Measurements from ENCODE around the gene TIMM44.

TIMM44 gene

GRCh38 chr19:7943444-7944176 is at the start of gene TIMM44:
Gene TIMM44 (minus strand): TSS chr19:7943666. CDS start chr19:7943651, 15 bp downstream.
- DNase-seq: peak; percentile 99

- no peak for DNase-seq
These were observed 49.1 kb upstream of the TIMM44 start for GRCh38 chr19:7992575-7992974.

GRCh38 chr19:7989071-7989575 is 45.7 kb upstream of the TIMM44 start:
- DNase-seq: peak; percentile 56

GRCh38 chr19:7988307-7988706 is 44.8 kb upstream of the TIMM44 start:
- no peak for DNase-seq

GRCh38 chr19:7987114-7987768 is 43.8 kb upstream of the TIMM44 start:
- no peak for DNase-seq

GRCh38 chr19:7986321-7987113 is 43.1 kb upstream of the TIMM44 start:
- DNase-seq: peak; percentile 70

- no peak for DNase-seq
These were observed 42.0 kb upstream of the TIMM44 start for GRCh38 chr19:7985481-7985911.

GRCh38 chr19:7983995-7984837 is 40.8 kb upstream of the TIMM44 start:
- DNase-seq: no peak

GRCh38 chr19:7983286-7983950 is 40.0 kb upstream of the TIMM44 start:
- no peak for DNase-seq

GRCh38 chr19:7982651-7983099 is 39.2 kb upstream of the TIMM44 start:
- DNase-seq: no peak

- no peak for DNase-seq
These were observed 38.6 kb upstream of the TIMM44 start for GRCh38 chr19:7982103-7982502.

GRCh38 chr19:7981661-7982060 is 38.2 kb upstream of the TIMM44 start:
- DNase-seq: no peak

GRCh38 chr19:7981199-7981598 is 37.7 kb upstream of the TIMM44 start:
- no peak for DNase-seq

GRCh38 chr19:7980635-7981121 is 37.2 kb upstream of the TIMM44 start:
- no peak for DNase-seq

GRCh38 chr19:7980168-7980567 is 36.7 kb upstream of the TIMM44 start:
- no peak for DNase-seq

GRCh38 chr19:7979559-7979958 is 36.1 kb upstream of the TIMM44 start:
- no peak for DNase-seq

GRCh38 chr19:7979011-7979410 is 35.5 kb upstream of the TIMM44 start:
- no peak for DNase-seq

GRCh38 chr19:7978179-7978825 is 34.8 kb upstream of the TIMM44 start:
- DNase-seq: no peak

GRCh38 chr19:7977723-7978040 is 34.2 kb upstream of the TIMM44 start:
- DNase-seq: no peak

- DNase-seq: no peak
These were observed 33.7 kb upstream of the TIMM44 start for GRCh38 chr19:7977021-7977722.

GRCh38 chr19:7976461-7976860 is 33.0 kb upstream of the TIMM44 start:
- no peak for DNase-seq

All from kidney glomerular epithelial cell (primary cell).